Suprapubic skin (tissue), 4 donors: ENCODE data around the gene WDR37. TPM values are rescaled to one million over a fixed set of nuclear protein-coding genes. Genes with fewer than 3 reads are reported as not detected.

ENCODE experiments used
- DNase-seq, 2 donors: peaks; one replicate each; pipeline ENCODE4 v3.0.0-alpha.2; 2019; ENCODE audit warnings: low spot score in 2 of 2
- H3K27ac ChIP-seq: fragments of 200-600 bp; sonication (generic); one replicate; pipeline ENCODE4 v1.5.1; 2019
- H3K27me3 ChIP-seq: fragments of 200-600 bp; sonication (generic); one replicate; pipeline ENCODE4 v1.5.1; 2019
- H3K36me3 ChIP-seq: fragments of 200-600 bp; sonication (generic); one replicate; pipeline ENCODE4 v1.5.1; 2019
- H3K4me1 ChIP-seq: fragments of 200-600 bp; sonication (generic); one replicate; pipeline ENCODE4 v1.5.1; 2019
- H3K4me3 ChIP-seq: fragments of 200-600 bp; sonication (generic); one replicate; pipeline ENCODE4 v1.5.1; 2019; ENCODE audit warnings: mild to moderate bottlenecking
- H3K9me3 ChIP-seq: fragments of 200-600 bp; sonication (generic); one replicate; pipeline ENCODE4 v1.5.1; 2019
- CTCF ChIP-seq, 2 donors: fragments of 200-600 bp in 1 of 2; fragments of 450-650 bp in 1 of 2; sonication (generic) in 1 of 2; IDR thresholded peaks; one replicate each; pipeline ENCODE4 v1.5.1; 2016 to 2019; ENCODE audit warnings: antibody characterized with exemption in 2 of 2, mild to moderate bottlenecking in 1 of 2, moderate library complexity in 1 of 2
- EP300 ChIP-seq: sonication (generic); formaldehyde crosslinking; IDR thresholded peaks from one replicate; pipeline ENCODE4 v1.6.1; 2017; ENCODE audit warnings: antibody characterized with exemption
- POLR2A ChIP-seq, 2 donors: fragments of 450-650 bp; IDR thresholded peaks; one replicate each; pipeline ENCODE4 v1.6.1; 2017; ENCODE audit warnings: antibody characterized with exemption in 2 of 2, mild to moderate bottlenecking in 2 of 2, moderate library complexity in 2 of 2
- POLR2AphosphoS5 ChIP-seq, 3 donors: sonication (generic); formaldehyde crosslinking; IDR thresholded peaks; one replicate each; pipeline ENCODE4 v1.6.1; 2017; ENCODE audit warnings: antibody characterized with exemption in 3 of 3
- WGBS: methylation state at CpG from one replicate; pipeline ENCODE4 v1.1.5; 2018; 5-methylcytosine and 5-hydroxymethylcytosine counted together
- total RNA-seq, 4 donors: library from RNA; depleted of rRNA; stranded (reverse); fragments of >200 nt; gene quantifications; one replicate each; pipeline ENCODE4 v1.1.0, GENCODE V29; 2016

The WDR37 gene
- total RNA-seq, 4 donors from 2014 or later = 13.1 to 32.7 (median 18.4) TPM

- Histone ChIP-seq H3K27me3 (no peaks in the 10 kb centered on the region), H3K4me1 (no peaks in the 10 kb centered on the region), H3K9me3 (no peaks in the 10 kb centered on the region), H3K27ac (no peak overlapping the region), H3K4me3 (no peak overlapping the region), H3K36me3 (peaks cover 9% of the 10 kb centered on the region)
- TF ChIP-seq EP300 (no peak), POLR2AphosphoS5 (IDR thresholded peaks at IDR 0.05) (no peak), POLR2A (IDR thresholded peaks at IDR 0.05) (no peak), CTCF (IDR thresholded peaks at IDR 0.05) (no peak)
- no peak for DNase-seq
- 88% methylated on average over 12 of the region's 12 CpGs for WGBS
Measured at GRCh38 chr10:1024103-1024502, 32.1 kb upstream of the WDR37 start.

- no peaks in the 10 kb centered on the region for H3K27me3 ChIP-seq
- no peak for DNase-seq
- no peak within 1 kb of the TSS for H3K27ac ChIP-seq
- H3K4me3 ChIP-seq = no peak within 1 kb of the TSS
- no peaks in the 10 kb centered on the region for H3K9me3 ChIP-seq
- no peaks in the 10 kb centered on the region for H3K4me1 ChIP-seq
- 50% methylated on average over 1 of the region's 1 CpG for WGBS
- no peaks in the 10 kb centered on the region for H3K36me3 ChIP-seq
- TF ChIP-seq POLR2AphosphoS5 (IDR thresholded peaks at IDR 0.05) = no peak
- TF ChIP-seq CTCF (IDR thresholded peaks at IDR 0.05) = no peak
- no peak for TF ChIP-seq EP300
- no peak for TF ChIP-seq POLR2A (IDR thresholded peaks at IDR 0.05)
Measured at GRCh38 chr10:1025683-1026082, 30.5 kb upstream of the WDR37 start, which contains the start of gene IDI2. TSS of gene IDI2 (minus strand) at chr10:1025859. CDS start at chr10:1024723, 1,136 bp downstream.

DNA sequence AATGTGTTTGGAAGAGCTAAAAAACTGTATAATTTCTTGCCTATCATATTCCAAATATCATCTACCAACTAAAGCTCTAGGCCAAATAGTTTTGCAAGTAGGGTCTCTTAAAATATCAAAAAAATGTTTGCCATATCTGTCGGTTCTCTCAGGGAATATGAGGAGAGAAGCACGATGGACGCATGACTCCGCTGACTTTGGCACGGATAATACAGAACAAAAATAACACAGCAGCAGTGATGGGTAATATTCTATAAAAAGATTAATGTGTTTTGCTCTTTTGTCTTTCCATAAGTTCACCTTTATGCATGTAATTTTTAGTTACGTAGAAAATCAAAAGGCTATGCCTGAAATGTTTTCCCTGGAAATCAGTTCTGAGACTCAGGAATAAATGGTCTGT, 29.6 kb upstream of the WDR37 start:
- Histone ChIP-seq H3K36me3 (no peaks in the 10 kb centered on the region), H3K4me3 (no peak overlapping the region), H3K27me3 (no peaks in the 10 kb centered on the region), H3K27ac (no peak overlapping the region), H3K9me3 (no peaks in the 10 kb centered on the region), H3K4me1 (no peaks in the 10 kb centered on the region)
- TF ChIP-seq POLR2AphosphoS5 (IDR thresholded peaks at IDR 0.05) (no peak), POLR2A (IDR thresholded peaks at IDR 0.05) (no peak), EP300 (no peak), CTCF (IDR thresholded peaks at IDR 0.05) (no peak)
- WGBS = 92% methylated on average over 6 of the region's 6 CpGs
- DNase-seq = no peak

- H3K36me3 ChIP-seq = no peaks in the 10 kb centered on the region
- H3K27ac ChIP-seq = no peak overlapping the region
- 95% methylated on average over 7 of the region's 7 CpGs for whole genome bisulfite sequencing
- DNase-seq = no peak
- H3K27me3 ChIP-seq = no peaks in the 10 kb centered on the region
- no peak for TF ChIP-seq POLR2AphosphoS5 (IDR thresholded peaks at IDR 0.05)
- TF ChIP-seq EP300 = no peak
- TF ChIP-seq CTCF (IDR thresholded peaks at IDR 0.05) = no peak
- TF ChIP-seq POLR2A (IDR thresholded peaks at IDR 0.05) = no peak
- H3K4me3 ChIP-seq = no peak overlapping the region
- no peaks in the 10 kb centered on the region for H3K9me3 ChIP-seq
- no peaks in the 10 kb centered on the region for H3K4me1 ChIP-seq
Measured at GRCh38 chr10:1029838-1030237, 26.3 kb upstream of the WDR37 start.

DNA sequence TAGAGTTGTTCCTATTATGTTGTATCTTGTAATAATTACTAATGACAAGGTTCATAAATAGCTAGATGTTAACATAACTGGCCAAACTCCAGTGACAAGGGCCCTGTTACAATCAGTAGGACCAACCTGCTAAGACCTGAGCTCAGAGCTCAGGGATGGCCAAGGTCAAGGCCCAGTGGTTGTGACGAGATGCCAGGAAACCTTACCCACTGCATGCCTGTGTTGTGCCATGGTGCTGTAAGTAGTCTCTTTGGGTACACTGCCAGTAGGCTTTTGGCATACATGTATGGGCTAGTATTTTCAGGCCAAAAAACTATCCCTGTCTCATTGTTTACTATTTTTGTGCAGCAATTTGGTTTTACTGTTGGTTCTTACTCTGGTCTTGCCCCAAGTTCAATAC, 22.6 kb upstream of the WDR37 start:
- Histone ChIP-seq H3K27ac (peak overlapping the region; percentile 0), H3K4me1 (peaks cover 14% of the 10 kb centered on the region), H3K36me3 (peaks cover 4% of the 10 kb centered on the region), H3K4me3 (no peak overlapping the region), H3K27me3 (no peaks in the 10 kb centered on the region), H3K9me3 (no peaks in the 10 kb centered on the region)
- 73% methylated on average over 1 of the region's 1 CpG for WGBS
- DNase-seq = no peak
- TF ChIP-seq POLR2A (IDR thresholded peaks at IDR 0.05) (no peak), CTCF (IDR thresholded peaks at IDR 0.05) (no peak), POLR2AphosphoS5 (IDR thresholded peaks at IDR 0.05) (no peak), EP300 (no peak)
